NOMO-1 treated with DMSO at 0.1 percent for 48 hours (cell line): Measurements from ENCODE around the gene MYOM3.

Experiments used
- DNase-seq: peaks from one replicate; lab custom pipeline; 2025; ENCODE audit not compliant: unreplicated experiment; lab: John Stamatoyannopoulos, UW

MYOM3 gene

DNA sequence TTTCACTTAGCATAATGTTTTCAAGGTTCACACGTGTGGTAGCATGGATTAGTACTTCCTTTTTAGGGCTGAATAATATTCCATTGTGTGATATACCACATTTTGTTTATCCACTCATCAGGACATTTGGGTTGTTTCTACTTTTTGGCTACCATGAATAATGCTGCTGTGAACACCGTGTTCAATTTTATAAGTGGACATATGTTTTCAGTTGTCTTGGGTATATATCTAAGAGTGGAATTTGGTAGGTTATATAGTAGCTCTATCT lies 27.2 kb upstream of the MYOM3 start:
- no peak for DNase-seq

DNA sequence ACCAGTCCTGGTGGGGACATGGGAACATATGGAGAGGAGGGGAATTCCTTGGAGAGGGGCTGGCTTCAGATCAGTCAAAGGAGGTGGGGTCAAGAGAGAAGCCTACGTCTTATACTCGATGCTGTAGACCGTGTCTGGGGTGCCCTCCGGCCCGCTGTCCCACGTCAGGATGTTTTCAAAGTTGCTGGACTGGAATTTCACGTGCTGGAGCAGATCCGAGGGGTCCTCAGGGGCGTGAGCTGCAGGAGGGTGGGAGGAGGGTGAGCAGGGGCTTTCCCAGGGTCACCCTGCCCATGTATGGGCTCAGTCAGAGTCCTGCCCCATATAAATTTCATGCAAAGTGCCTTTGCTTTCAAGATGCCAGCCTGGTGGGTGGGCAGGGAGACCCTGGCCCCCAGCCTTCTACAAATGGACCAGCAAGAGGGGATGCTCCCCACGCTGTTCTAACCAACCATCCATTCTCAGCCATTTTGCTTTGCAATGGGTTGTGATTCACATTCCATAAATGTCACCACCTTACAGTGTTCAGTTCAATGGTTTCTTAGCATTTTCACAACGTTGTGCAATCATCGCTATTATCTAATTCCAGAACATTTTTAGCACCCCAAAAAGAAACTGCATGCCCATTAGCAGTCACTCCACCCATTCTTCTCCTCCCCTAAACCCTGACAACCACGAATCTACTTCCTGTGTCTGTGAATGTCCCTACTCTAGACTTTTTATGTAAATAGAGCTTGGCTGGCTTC lies 26.7 kb upstream of the MYOM3 start:
- no peak for DNase-seq

DNA sequence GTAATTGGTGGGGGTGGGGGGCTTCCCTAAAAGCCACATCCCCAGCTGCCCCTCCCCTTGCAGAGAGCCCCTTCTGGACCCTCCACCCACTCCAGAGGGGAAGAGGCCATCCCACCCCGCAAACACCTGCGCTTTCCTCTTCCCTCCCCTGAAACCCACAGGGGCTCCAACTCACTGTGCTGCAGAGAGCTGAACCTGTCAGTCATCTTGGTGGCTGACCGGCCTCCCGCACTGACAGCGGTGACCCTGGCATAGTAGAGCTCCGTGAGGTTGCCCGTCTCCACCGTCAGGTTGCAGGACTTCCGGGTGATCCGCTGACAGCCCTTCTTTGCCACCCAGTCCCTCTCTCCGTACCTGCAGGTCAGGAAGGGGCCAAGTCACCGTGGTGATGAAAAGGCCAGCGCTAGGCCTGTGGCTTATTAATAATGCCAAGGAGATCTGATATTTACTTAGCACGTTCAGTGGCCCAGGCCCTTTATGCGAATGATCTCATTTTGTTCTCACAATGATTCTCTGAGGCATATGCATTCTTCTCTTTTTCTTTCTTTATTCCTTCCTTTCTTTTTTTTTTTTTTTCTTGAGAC lies 25.1 kb upstream of the MYOM3 start:
- no peak for DNase-seq

DNA sequence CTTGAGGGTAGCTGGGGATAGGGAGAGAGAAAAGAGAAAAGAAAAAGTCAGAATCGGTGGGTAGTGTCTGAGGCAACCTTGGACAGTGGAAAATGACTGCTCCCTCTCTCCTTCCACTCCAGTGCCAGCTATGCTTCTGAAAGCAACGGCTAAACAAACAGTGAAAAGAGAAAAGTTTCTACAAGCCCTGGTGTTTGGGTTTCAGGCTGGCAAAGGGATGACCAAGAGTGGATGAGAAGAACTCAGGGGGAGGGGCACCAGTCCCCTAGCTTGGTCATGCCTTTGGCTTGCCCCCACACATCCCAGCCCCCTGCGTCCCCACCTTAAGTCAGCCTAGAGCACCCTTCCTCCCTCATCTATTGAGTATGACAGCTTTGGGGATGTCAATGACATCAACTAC lies 22.4 kb upstream of the MYOM3 start:
- DNase-seq = no peak

DNA sequence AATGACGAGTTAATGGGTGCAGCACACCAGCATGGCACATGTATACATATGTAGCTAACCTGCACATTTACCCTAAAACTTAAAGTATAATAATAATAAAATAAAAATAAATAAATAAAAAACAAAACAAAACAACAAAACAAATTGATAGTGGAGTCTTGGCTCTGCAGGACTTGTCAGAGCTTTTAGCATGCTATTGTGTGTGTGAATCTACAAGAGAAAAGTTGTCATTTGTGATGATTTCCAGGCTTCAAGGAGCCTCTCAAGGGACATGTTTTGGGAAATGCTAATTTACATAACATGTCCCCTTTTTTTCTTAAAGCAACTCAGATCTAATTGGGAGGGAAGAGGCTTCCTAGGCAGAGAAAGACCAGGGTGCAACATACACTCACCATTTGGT lies 21.9 kb upstream of the MYOM3 start:
- no peak for DNase-seq

DNA sequence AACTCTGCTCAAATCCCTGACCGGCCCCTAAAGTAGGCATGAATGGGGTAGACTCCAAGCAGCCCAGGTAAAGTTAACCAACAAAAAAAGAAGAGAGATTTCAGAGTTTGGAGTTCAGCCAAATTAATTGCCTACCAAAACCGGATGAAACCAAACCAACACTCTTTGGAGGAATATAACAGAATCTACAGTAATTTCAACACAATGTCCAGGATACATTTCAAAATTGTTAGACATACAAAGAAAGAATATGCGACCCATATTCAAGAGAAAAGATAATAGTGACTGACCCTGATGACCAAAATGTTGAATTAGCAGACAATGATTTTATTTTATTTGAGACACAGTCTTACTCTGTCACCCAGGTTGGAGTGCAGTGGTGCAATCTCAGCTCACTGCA lies 18.4 kb upstream of the MYOM3 start:
- DNase-seq = no peak

DNA sequence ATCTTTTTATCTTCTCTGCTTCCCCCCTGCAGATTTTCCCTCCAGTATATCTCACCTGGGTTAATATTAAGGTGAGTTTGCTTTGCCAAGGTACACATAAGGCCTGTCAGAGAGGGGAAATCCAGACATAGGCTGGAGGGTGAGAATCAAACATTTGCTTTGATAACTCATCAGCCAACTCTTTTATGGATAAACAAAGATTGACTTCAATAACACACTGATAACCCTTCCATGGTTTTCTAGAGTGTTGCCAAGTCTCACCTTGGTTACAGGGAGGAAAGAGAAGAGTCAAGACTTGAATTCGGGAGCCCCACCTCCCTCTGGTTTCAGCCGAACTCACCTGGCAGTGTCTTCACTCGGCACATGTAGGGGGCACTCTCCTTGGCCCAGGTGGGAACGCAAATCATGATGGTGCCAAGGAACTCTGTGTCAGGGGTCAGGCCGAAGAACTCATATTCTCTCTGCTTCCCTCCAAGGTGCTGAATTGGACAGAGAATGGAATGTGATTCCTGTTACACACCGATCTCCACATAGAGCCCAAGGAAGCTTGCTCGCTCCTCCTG lies 15.9 kb upstream of the MYOM3 start:
- no peak for DNase-seq

DNA sequence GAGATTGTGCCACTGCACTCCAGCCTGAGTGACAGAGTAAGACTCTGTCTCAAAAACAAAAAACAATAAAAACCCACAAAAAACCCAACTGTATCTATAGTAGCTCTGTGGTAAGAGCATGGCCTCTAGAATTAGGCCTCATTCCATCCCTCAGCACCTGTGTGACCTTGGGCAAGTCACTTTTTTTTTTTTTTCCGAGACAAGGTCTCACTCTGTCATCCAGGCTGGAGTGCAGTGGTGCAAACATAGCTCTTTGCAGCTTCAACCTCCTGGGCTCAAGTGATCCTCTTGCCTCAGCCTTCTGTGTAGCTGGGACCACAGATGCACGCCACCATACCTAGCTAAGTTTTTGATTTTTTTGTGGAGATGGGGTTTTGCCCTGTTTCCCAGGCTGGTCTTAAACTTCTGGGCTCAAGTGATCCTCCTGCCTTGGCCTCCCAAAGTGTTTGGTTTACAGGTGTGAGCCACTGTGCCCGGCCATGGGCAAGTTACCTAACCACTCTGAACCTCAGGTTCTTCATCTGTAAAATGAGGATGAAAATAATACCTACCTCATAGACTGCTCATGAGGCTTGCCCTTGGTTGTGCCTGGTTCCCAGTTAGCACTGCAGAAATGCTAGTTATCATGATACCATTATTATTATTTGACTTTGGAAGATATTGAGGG lies 15.3 kb upstream of the MYOM3 start:
- DNase-seq = no peak

DNA sequence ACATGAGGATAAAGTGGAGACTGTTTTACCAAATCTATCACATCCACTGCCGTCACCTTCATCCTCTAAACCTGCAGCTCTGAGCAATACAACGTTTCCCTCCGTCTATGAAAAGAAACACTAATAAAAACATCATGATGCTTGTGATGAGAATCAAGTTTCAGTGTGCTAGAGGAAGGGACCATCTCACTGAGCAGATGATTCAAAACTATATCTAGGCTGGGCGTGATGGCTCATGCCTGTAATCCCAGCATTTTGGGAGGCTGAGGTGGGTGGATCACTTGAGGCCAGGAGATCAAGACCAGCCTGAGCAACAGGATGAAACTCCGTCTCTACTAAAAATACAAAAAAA lies 14.7 kb upstream of the MYOM3 start:
- no peak for DNase-seq

DNA sequence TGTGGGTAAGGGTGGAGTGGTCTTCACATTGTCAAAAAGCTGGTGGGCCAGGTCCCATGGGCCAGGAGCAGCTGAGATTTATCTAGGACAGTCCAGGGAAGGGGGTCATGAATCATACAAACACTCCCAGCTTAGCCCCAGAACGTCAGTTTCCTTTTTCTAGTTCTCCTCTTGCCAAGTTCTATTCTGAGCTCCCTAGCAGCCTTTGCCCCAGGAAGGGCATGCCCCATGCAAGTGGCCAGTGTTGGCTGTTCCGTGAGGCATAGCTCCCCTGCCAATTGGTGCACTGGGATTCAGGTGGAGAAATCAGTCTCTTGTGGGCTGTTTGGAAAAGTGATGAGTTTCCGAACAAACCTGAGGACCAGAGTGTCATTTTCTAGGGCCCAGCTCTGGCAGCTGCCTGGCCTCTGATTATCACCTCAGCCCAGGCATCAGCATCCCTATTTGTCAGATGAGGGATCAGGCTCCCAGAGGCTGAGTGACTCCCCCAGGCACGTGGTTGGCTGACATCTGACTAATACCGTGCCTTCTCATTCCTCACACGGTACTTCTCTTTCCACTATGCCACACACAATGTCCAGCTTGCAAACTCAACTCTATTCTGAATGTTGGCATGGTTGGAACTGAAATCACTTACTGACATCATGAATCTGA lies 14.2 kb upstream of the MYOM3 start:
- DNase-seq = no peak

DNA sequence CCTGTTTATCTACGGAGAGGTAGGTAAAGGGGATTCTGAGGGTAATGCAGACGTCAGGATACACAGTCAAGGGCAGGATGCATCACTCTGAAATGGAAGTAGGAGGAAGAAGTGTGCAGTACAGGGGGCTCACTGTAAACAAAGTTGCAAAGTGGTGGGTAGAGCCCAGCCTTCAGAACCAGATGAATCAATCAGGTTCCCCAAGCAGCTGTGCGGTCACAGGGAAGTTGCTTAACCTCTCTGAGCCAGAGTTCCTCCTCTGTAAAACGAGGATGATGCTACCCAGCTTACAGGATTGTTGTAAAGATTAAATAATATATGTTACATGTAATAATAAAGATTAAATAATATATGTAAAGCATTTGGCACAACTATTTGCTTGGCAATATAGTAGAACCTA lies 13.5 kb upstream of the MYOM3 start:
- DNase-seq = no peak

DNA sequence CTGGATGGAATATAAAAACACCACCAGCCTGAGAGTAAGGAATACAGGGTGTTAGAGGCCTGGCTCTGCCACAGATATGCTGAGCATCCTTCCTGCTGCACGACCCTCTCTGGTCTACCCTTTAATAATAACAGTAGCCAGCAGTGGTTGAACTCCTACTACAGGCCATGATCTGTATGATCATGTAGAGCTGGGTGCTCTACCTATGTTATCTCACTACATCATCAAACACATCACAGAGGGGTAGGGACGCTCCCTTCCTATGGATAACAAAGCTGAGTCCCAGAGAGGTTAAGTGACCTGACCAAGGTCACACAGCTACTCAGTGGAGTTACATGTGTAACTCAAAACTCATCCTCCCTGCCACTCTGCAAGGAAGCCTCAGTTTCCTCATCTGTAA lies 13.0 kb upstream of the MYOM3 start:
- DNase-seq = no peak

DNA sequence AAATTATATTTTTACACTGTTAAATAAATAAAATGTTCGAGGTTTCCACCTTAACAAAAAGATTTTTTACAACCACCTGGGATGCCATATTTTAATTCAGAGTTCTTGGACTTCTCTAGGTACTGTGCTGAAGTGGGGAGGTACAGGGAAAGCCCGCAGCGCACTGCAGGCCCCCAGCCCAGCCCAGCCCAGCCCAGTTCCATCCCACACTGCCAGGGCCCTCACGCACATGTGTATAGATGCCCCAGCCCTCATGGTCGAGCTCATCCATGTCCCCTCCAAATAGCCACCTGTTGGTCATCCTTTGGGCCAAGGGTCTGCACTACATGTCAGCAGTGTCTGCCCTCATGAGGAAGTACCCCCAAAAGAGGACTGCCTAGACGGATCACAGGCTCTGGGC lies 11.7 kb upstream of the MYOM3 start:
- no peak for DNase-seq

DNA sequence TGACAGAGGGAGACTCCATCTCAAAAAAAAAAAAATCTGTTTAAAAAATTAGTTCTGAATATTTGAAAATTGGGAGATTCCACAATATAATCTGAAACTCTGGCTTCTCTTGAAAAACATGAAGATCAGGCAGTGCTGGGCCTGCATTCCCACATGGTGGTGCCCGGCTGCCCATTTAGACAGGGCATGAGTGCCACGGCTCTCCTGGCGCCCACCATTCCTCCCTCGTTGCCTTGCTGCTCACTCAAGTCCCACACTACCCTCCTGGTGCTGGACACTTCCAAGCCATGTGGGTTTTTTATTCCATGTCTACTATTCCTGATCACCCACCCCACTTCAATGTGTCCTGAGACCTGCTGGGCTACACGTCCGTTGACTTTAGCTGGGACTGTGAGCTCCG lies 10.8 kb upstream of the MYOM3 start:
- no peak for DNase-seq

DNA sequence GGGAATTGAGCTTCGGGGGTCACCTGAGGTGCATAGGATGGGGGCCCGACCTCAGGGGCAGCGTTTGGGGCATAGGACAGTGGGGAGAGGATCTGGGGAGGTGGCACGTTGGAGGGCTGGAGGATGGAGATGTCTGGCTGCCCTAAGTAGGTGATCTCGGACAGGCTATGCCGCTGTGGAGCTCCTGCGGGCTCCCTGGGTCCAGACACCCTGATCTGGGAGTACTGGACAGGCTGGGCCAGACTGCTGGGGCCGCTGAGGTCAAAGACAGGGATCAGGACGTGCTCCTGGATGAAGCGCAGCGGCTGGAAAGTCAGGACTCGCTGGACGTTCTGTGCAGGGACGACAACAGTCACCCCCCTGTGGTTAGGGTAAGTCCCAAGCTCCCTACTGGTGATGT lies 9.5 kb upstream of the MYOM3 start:
- DNase-seq = no peak

DNA sequence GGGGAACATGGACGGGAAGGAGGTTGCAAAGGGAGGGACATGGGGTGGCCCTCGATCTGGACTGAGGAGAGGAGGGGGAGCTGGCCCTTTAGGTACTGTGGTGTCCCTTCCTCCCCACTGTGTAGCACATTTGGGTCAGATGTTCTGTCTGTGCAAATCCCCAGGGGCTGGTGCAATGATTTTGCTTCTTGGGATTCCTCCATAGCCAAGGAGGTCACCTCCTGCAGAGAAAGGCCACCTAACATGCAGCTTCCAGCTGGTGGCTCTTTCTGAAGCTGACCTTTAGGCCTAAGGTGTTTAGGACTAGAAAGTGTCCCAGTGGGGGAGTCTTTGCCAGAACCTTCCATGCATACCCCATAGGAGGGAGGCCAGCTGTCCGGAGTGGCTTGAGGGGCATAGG lies 9.0 kb upstream of the MYOM3 start:
- DNase-seq = no peak

DNA sequence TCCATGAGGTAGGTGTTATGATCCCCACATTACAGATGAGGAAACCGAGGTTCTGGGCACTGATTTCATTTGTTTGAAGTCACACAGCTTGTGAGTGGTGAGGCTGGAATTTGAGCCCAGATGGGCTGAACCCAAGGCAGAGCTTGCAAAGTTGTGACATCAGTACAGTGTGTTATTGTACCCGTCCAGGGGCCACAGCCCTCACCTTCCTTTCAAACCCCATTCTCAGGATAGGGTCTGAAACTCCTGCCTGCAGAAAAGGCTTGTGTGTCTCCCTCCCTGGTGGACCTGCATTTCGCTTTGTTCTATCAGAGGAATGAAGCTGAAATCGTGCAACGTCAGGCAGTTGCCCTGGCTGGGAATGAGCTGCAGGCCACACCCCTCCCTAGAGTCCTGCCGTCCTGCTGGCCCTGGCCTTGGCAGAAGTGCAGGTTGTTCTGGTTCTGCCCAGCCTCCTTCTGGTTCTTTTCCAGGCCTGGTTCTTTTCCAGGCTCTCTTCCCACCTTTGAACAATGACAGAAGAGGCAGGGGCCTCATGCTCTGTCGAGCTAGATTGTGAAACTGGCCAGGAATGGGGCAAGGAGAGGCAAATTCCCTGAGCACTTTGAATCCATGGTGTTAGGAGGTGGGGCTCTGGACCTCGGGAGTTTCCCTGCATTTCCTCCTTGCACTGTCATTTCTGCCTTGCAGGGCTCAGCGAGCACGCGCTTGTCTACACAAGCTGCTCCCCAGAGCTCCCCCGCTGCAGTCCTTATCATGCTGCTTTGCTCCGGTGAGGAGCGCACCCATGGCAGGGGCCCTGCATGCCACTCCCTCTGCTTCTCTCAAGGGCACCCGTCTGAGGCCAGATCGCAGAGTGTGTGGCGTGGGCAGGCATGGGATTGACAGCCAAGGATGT lies 8.2 kb upstream of the MYOM3 start:
- no peak for DNase-seq

DNA sequence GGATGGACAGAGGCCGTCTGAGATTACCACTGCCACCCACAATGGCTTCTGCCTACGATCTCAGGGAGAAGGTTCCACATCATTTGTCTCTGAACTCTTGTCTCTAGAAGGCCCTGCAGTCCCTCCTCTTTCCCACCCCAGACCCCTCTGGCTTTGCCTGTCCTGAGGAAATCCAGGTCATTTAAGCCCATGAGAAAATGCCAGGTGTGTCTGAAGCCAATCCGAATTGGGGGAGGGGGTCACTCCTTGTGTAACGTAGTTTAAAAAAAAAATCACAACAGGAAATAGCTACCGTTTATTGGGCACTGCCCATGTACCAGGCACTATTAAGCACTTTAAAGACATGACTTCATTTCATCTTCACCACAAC lies 7.5 kb upstream of the MYOM3 start:
- DNase-seq = no peak

DNA sequence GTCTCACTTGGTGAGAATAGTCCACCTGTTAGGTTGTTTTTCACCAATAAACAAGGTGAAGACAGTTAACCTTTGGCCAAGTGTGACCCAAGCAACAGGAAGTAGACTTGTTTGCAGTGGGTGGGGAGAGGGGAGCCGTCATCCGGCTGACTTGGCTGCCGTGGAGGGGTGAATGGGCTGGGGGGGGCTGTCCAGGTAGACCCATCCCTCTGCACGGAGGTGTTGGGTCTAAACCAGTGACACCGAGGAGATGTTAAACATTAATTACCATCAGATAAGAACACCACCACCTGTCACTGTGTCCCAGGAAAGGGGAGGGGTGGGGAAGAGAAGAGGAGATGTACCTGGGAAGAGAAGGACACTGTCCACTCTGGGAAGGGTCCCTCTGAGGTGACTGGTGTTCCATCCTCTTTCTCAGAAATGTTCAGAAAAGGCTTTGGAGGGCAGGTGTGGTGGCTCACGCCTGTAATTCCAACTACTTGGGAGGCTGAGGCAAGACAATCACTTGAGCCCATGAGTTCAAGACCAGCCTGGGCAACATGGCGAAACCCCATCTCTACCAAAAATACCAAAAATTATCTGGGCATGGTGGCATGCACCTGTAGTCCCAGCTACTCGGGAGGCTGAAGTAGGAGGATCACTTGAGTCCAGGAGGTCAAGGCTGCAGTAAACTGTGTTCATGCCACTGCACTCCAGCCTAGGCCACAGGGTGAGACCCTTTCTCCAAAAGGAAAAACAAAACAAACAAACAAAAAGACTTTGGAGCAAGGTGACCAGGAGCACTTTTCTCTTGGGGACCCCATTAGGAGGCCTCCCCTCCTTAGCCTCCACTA lies 6.7 kb upstream of the MYOM3 start:
- no peak for DNase-seq

DNA sequence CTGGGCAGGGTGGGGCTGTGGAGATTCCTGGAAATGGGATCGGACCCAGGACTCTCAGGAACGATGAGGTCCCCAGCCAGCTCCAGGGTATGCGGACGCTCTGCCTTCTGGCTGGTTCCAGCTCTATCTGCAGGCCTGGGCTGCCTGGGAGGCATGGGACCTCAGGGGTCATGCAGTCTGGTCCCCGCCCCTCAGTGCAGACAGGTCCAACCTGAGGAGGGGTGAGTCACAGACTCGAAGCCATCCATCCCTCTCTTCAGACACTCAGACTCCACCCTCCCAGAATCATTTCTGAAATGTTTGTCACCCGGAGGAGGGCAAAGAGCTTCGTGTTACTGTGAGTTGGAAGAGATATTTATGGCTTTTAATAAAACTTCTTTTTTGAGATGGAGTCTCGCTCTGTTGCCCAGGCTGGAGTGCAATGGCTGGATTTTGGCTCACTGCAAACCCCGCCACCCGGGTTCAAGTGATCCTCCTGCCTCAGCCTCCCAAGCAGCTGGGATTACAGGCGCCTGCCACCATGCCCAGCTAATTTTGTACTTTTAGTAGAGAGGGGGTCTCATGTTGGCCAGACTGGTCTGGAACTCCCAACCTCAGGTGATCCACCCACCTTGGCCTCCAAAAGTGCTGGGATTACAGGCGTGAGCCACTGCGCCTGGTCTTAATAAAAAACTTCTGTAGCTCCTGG lies 5.9 kb upstream of the MYOM3 start:
- no peak for DNase-seq
